HepG2 (cell line): ENCODE data around the gene REEP6. TPM values are rescaled to one million over a fixed set of nuclear protein-coding genes. Genes with fewer than 3 reads are reported as not detected.
A peak's percentile ranks its signal among the peaks of the same experiment; 100 is the strongest.

Experiments used
- ADNP ChIP-seq: sonication (generic); formaldehyde crosslinking; IDR thresholded peaks from 2 replicates; pipeline ENCODE4 v1.4.0; 2020; ENCODE audit warnings: missing genetic modification reagents
- ARID5B ChIP-seq: IDR thresholded peaks from 2 replicates; pipeline ENCODE4 v1.4.0; 2020; ENCODE audit warnings: mild to moderate bottlenecking, missing genetic modification reagents
- ARNTL ChIP-seq: sonication (generic); formaldehyde crosslinking; IDR thresholded peaks from 2 replicates; pipeline ENCODE4 v1.4.0; 2020; ENCODE audit warnings: mild to moderate bottlenecking, missing genetic modification reagents
- ATAD3A ChIP-seq: sonication (generic); formaldehyde crosslinking; IDR thresholded peaks from 2 replicates; pipeline ENCODE4 v1.4.0; 2020; ENCODE audit warnings: missing genetic modification reagents
- ATF7-NPFF ChIP-seq: sonication (generic); formaldehyde crosslinking; IDR thresholded peaks from 2 replicates; pipeline ENCODE4 v1.8.1; 2023; ENCODE audit warnings: mild to moderate bottlenecking, low read depth, missing genetic modification reagents, moderate library complexity
- ATM ChIP-seq: fragments of 450-650 bp; IDR thresholded peaks from 2 replicates; pipeline ENCODE4 v1.7.1; 2017; ENCODE audit warnings: mild to moderate bottlenecking, borderline replicate concordance
- BORCS8-MEF2B ChIP-seq: sonication (generic); formaldehyde crosslinking; IDR thresholded peaks from 2 replicates; pipeline ENCODE4 v1.8.0; 2022; ENCODE audit warnings: mild to moderate bottlenecking, missing genetic modification reagents
- BRD4 ChIP-seq: sonication (generic); formaldehyde crosslinking; IDR thresholded peaks from 2 replicates; pipeline ENCODE4 v1.4.0; 2020; ENCODE audit warnings: missing genetic modification reagents
- DZIP1 ChIP-seq: sonication (generic); formaldehyde crosslinking; IDR thresholded peaks from 2 replicates; pipeline ENCODE4 v1.5.0; 2020; ENCODE audit warnings: mild to moderate bottlenecking, missing genetic modification reagents
- JUN ChIP-seq: sonication (generic); formaldehyde crosslinking; IDR thresholded peaks from 2 replicates; pipeline ENCODE4 v1.4.0; 2020; ENCODE audit warnings: mild to moderate bottlenecking, missing genetic modification reagents
- KDM5A ChIP-seq: fragments of 200-600 bp; sonication (generic); IDR thresholded peaks from 2 replicates; pipeline ENCODE4 v1.7.0; 2018; ENCODE audit warnings: antibody characterized with exemption, mild to moderate bottlenecking, low read length, borderline replicate concordance
- KDM5B ChIP-seq: sonication (generic); formaldehyde crosslinking; IDR thresholded peaks from 2 replicates; pipeline ENCODE4 v1.4.0; 2020; ENCODE audit warnings: missing genetic modification reagents, mild to moderate bottlenecking, borderline replicate concordance
- MEF2D ChIP-seq: sonication (generic); formaldehyde crosslinking; IDR thresholded peaks from 2 replicates; pipeline ENCODE4 v1.5.1; 2020; ENCODE audit warnings: mild to moderate bottlenecking, missing genetic modification reagents
- MZF1 ChIP-seq: sonication (generic); formaldehyde crosslinking; IDR thresholded peaks from 2 replicates; pipeline ENCODE4 v1.8.1; 2023; ENCODE audit warnings: mild to moderate bottlenecking, missing genetic modification reagents, borderline replicate concordance
- NCOR1 ChIP-seq: fragments of 200-600 bp; sonication (generic); IDR thresholded peaks from 2 replicates; pipeline ENCODE4 v1.7.0; 2017; ENCODE audit warnings: antibody characterized with exemption, low read length, borderline replicate concordance
- PITX1 ChIP-seq: sonication (generic); formaldehyde crosslinking; IDR thresholded peaks from 2 replicates; pipeline ENCODE4 v1.5.1; 2020; ENCODE audit warnings: mild to moderate bottlenecking, missing genetic modification reagents
- SMAD9 ChIP-seq: sonication (generic); formaldehyde crosslinking; IDR thresholded peaks from 2 replicates; pipeline ENCODE4 v1.5.1; 2020; ENCODE audit warnings: mild to moderate bottlenecking, missing genetic modification reagents
- SRSF4 ChIP-seq: fragments of 200-400 bp; formaldehyde crosslinking; IDR thresholded peaks from one replicate; pipeline ENCODE4 v1.6.1; 2018; ENCODE audit warnings: mild to moderate bottlenecking, low read depth, low read length, moderate library complexity; ENCODE audit not compliant: poor library complexity, severe bottlenecking
- SSRP1 ChIP-seq: IDR thresholded peaks from 2 replicates; pipeline ENCODE4 v1.6.1; 2016; ENCODE audit warnings: control low read depth
- STAT5B ChIP-seq: sonication (generic); formaldehyde crosslinking; IDR thresholded peaks from 2 replicates; pipeline ENCODE4 v1.4.0; 2020; ENCODE audit warnings: missing genetic modification reagents
- ZC3H4 ChIP-seq: sonication (generic); formaldehyde crosslinking; IDR thresholded peaks from 2 replicates; pipeline ENCODE4 v1.4.0; 2020; ENCODE audit warnings: missing genetic modification reagents, borderline replicate concordance
- ZEB1 ChIP-seq: IDR thresholded peaks from 2 replicates; pipeline ENCODE4 v1.6.1; 2012; ENCODE audit warnings: mild to moderate bottlenecking, low read depth, inconsistent platforms; ENCODE audit not compliant: insufficient replicate concordance
- ZNF543 ChIP-seq: sonication (generic); formaldehyde crosslinking; IDR thresholded peaks from 2 replicates; pipeline ENCODE4 v1.4.0; 2020; ENCODE audit warnings: mild to moderate bottlenecking, missing genetic modification reagents
- ZNF550 ChIP-seq: sonication (generic); formaldehyde crosslinking; IDR thresholded peaks from 2 replicates; pipeline ENCODE4 v1.4.0; 2020; ENCODE audit warnings: mild to moderate bottlenecking, missing genetic modification reagents, borderline replicate concordance
- ZNF567 ChIP-seq: sonication (generic); formaldehyde crosslinking; IDR thresholded peaks from 2 replicates; pipeline ENCODE4 v1.8.1; 2023; ENCODE audit warnings: mild to moderate bottlenecking, missing genetic modification reagents, borderline replicate concordance
- polyA plus RNA-seq, 8 experiments: library from polyadenylated mRNA; depleted of rRNA in 3 of 8; stranded (reverse) in 7 of 8; unstranded in 1 of 8; fragments of >200 nt; fragmentation: Illumina TruSeq in 4 of 8; extraction: Trizol in 4 of 8; gene quantifications; 2 replicates each; pipeline versions ENCODE4 v1.2.1 to v1.2.3, GENCODE V29; 2011 to 2016; ENCODE audit warnings: low read depth in 4 of 8, missing spikeins in 1 of 8, mixed read lengths in 1 of 8; ENCODE audit not compliant: insufficient read depth in 1 of 8
- total RNA-seq, 5 experiments: library from RNA; depleted of rRNA; stranded (reverse); fragments of >200 nt; fragmentation: Illumina TruSeq; extraction: Trizol; gene quantifications; 2 replicates each; pipeline ENCODE4 v1.2.3, GENCODE V29; 2016; ENCODE audit warnings: low read depth in 1 of 5

The REEP6 gene
- total and polyA plus RNA-seq, 2 of the 13 experiments (the other 11 are each of a cell fraction or from before 2014, with no cell fraction given), result 10.0 to 28.8 TPM

- TF ChIP-seq DZIP1 (CRISPR knock-in tag) (0 out of 2 replicates have a peak, but pooled peaks have one; percentile 6), BORCS8-MEF2B (CRISPR knock-in tag) (no peak), STAT5B (CRISPR knock-in tag) (no peak), ZNF543 (CRISPR knock-in tag) (0 out of 2 replicates have a peak, but pooled peaks have one; percentile 23), SRSF4 (no peak), SMAD9 (no peak), ADNP (CRISPR knock-in tag) (peak; percentile 44; the same call in 1 of the 2 replicates), KDM5B (CRISPR knock-in tag) (no peak), BRD4 (CRISPR knock-in tag) (no peak), KDM5A (no peak), JUN (CRISPR knock-in tag) (no peak; the same call in 1 of the 2 replicates), ZNF567 (CRISPR knock-in tag) (0 out of 2 replicates have a peak, but pooled peaks have one; percentile 44), PITX1 (CRISPR knock-in tag) (no peak), MZF1 (CRISPR knock-in tag) (no peak), ZNF550 (CRISPR knock-in tag) (peak; percentile 60; the same call in 1 of the 2 replicates), ATAD3A (CRISPR knock-in tag) (no peak), ATM (no peak), MEF2D (CRISPR knock-in tag) (no peak), ZEB1 (no peak), ARNTL (CRISPR knock-in tag) (peak; percentile 39; the same call in 1 of the 2 replicates), ATF7-NPFF (CRISPR knock-in tag) (no peak; the same call in 1 of the 2 replicates), ARID5B (CRISPR knock-in tag) (no peak), SSRP1 (CRISPR knock-in tag) (no peak), NCOR1 (no peak), ZC3H4 (CRISPR knock-in tag) (no peak)
These were observed 45.6 kb upstream of the REEP6 start (continued) for GRCh38 chr19:1445185-1445931.
